ENCODE results near the gene SYT1.

DNA sequence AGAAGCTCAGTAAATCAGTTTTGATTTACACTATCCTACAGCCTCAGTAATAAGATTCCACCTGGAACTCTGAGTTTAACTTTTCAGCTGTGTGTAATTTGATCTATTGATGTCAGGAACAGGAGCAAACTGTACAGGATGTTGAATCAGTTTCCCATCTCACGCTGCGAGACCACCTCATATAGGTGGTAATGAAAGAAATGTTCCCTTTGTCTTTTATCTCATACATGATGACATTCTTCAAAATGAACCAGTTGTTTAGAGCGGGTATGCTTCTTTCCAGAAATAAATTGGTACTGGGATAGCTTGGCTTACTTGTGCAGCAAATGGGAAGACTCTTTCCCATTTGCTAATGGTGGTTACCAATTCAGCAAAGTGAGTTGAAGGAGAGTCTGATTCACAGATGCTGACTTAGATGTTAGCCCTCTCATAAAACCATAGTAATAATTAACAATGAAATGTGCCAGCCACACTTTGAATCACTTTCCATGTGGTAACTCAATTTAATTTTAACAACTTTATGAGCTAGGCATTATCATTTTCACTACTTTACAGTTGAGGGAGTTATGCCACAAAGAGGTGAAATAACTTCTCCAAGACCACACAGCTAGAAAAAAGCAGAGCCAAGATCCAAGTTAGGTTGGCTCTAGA, 574.7 kb downstream of the SYT1 start:
- TF ChIP-seq, protein P1, sequence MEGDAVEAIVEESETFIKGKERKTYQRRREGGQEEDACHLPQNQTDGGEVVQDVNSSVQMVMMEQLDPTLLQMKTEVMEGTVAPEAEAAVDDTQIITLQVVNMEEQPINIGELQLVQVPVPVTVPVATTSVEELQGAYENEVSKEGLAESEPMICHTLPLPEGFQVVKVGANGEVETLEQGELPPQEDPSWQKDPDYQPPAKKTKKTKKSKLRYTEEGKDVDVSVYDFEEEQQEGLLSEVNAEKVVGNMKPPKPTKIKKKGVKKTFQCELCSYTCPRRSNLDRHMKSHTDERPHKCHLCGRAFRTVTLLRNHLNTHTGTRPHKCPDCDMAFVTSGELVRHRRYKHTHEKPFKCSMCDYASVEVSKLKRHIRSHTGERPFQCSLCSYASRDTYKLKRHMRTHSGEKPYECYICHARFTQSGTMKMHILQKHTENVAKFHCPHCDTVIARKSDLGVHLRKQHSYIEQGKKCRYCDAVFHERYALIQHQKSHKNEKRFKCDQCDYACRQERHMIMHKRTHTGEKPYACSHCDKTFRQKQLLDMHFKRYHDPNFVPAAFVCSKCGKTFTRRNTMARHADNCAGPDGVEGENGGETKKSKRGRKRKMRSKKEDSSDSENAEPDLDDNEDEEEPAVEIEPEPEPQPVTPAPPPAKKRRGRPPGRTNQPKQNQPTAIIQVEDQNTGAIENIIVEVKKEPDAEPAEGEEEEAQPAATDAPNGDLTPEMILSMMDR (IDR thresholded peaks at IDR 0.05): no peak
- TF ChIP-seq ZFX (IDR thresholded peaks at IDR 0.05; ENCODE audit: borderline replicate concordance): no peak

All from 22Rv1 (cell line).